ENCODE results near the gene HTR3B. TPM values are rescaled to one million over a fixed set of nuclear protein-coding genes. Genes with fewer than 3 reads are reported as not detected.

HTR3B gene
- total and polyA plus RNA-seq, 10 of the 15 experiments (the other 5 are each of a cell fraction or from before 2014, with no cell fraction given) = not detected

DNA sequence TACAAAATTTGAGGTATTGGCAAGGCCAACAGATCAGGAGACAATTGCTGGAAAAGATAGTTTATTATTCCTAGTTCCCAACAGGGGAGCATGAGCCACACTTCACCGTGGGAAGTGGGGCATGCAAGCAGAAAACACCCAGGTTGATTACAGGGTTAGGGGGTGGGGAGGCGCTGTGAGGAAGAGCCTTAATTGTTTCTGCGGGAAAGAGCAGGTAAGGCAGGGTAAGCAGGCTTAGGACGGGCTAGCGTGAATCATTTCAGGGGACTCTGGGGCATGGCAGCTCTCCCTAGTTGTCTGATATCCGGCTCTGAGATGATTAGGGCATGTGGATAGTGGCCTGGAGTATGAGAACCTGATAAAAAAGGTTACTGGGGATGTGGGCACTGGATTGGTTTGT lies 49.6 kb downstream of the HTR3B start:
- WGBS (ENCODE audit: insufficient coverage, insufficient replicate concordance, low lambda C conversion rate, missing lambda C conversion rate) = 40% methylated on average over 6 of the region's 6 CpGs
- Histone ChIP-seq H2AFZ (ENCODE audit: control insufficient read depth, low read depth, low read length) (no peak overlapping the region), H3K36me3 (ENCODE audit: control insufficient read depth in 2 of 2, insufficient read depth in 2 of 2, low read length in 1 of 2) (no peaks in the 10 kb centered on the region), H3K27ac (ENCODE audit: control insufficient read depth, insufficient read depth) (no peak overlapping the region), H3K79me2 (ENCODE audit: control insufficient read depth, insufficient read depth, low read length) (no peaks in the 10 kb centered on the region), H3K9me3 (replicated peaks; ENCODE audit: control insufficient read depth, insufficient read depth, low read length) (no peaks in the 10 kb centered on the region), H4K20me1 (ENCODE audit: control insufficient read depth, insufficient read depth) (no peaks in the 10 kb centered on the region), H3K4me1 (ENCODE audit: control insufficient read depth, insufficient read depth, low read length) (no peaks in the 10 kb centered on the region), H3K27me3 (replicated peaks in 1 of 2; ENCODE audit: control insufficient read depth in 2 of 2, insufficient read depth in 2 of 2, low read length in 1 of 2) (peaks cover 0 to 4% of the 10 kb centered on the region in 2 experiments; a peak in 3 of 4 replicates), H3K4me2 (ENCODE audit: control insufficient read depth, insufficient read depth) (no peak overlapping the region), H3K9ac (ENCODE audit: control insufficient read depth, insufficient read depth, low read length) (no peak overlapping the region), H3K4me3 (no peak overlapping the region)
- no peak for DNase-seq (ENCODE audit: low read depth, low spot score)
- ChIA-PET SMC1A (ENCODE audit: uncharacterized antibody, unreplicated experiment) (no interaction called here), POLR2A (interaction anchor here (0.5 kb wide), 1 partner anchor 85 kb away, joined by 3 read pairs; no protein-coding TSS in a partner anchor), CTCF (no interaction called here), RAD21 (ENCODE audit: unreplicated experiment) (no interaction called here)
- no peak for FAIRE-seq
- TF ChIP-seq CHD2 (IDR thresholded peaks at IDR 0.05; ENCODE audit: borderline replicate concordance, low read depth, low read length) = no peak
- TF ChIP-seq PAX8 (IDR thresholded peaks at IDR 0.05) = no peak
- TF ChIP-seq BCL11A (IDR thresholded peaks at IDR 0.05; ENCODE audit: low read depth, low read length) = no peak
- no peak for TF ChIP-seq IRF4 (IDR thresholded peaks at IDR 0.05; ENCODE audit: low read depth, low read length)
- no peak for TF ChIP-seq SIN3A (IDR thresholded peaks at IDR 0.05; ENCODE audit: low read depth, low read length)
- no peak for TF ChIP-seq POLR2AphosphoS2 (IDR thresholded peaks at IDR 0.05; ENCODE audit: low read depth, low read length)
- no peak for TF ChIP-seq NR2F1 (conservative IDR thresholded peaks at IDR 0.05)
- no peak for TF ChIP-seq SRF (IDR thresholded peaks at IDR 0.05; ENCODE audit: low read depth in 2 of 2, low read length in 2 of 2)
- TF ChIP-seq, protein P1, sequence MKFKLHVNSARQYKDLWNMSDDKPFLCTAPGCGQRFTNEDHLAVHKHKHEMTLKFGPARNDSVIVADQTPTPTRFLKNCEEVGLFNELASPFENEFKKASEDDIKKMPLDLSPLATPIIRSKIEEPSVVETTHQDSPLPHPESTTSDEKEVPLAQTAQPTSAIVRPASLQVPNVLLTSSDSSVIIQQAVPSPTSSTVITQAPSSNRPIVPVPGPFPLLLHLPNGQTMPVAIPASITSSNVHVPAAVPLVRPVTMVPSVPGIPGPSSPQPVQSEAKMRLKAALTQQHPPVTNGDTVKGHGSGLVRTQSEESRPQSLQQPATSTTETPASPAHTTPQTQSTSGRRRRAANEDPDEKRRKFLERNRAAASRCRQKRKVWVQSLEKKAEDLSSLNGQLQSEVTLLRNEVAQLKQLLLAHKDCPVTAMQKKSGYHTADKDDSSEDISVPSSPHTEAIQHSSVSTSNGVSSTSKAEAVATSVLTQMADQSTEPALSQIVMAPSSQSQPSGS (IDR thresholded peaks at IDR 0.05; ENCODE audit: low read length) = no peak
- TF ChIP-seq POLR2A (IDR thresholded peaks at IDR 0.05; ENCODE audit: low read depth, low read length) = no peak
- no peak for TF ChIP-seq NKRF (conservative IDR thresholded peaks at IDR 0.05)
- no peak for TF ChIP-seq KAT2A (conservative IDR thresholded peaks at IDR 0.05; ENCODE audit: control insufficient read depth, low read depth, low read length)
- TF ChIP-seq FOXM1 (IDR thresholded peaks at IDR 0.05; ENCODE audit: low read depth, low read length) = no peak
- TF ChIP-seq SUPT20H (IDR thresholded peaks at IDR 0.05; ENCODE audit: borderline replicate concordance, control insufficient read depth, low read depth, low read length) = no peak
- no TSS peak for BruUV-seq (replicated peaks)
- intact Hi-C loops (cut with micrococcal nuclease; ENCODE audit: unreplicated experiment) (no loop called here), in situ Hi-C loops (cut with MboI) (no loop called here)
- no peak for ATAC-seq

Data from GM12878 (cell line).